ENCODE results near the gene DIAPH2.

Gene DIAPH2

DNA sequence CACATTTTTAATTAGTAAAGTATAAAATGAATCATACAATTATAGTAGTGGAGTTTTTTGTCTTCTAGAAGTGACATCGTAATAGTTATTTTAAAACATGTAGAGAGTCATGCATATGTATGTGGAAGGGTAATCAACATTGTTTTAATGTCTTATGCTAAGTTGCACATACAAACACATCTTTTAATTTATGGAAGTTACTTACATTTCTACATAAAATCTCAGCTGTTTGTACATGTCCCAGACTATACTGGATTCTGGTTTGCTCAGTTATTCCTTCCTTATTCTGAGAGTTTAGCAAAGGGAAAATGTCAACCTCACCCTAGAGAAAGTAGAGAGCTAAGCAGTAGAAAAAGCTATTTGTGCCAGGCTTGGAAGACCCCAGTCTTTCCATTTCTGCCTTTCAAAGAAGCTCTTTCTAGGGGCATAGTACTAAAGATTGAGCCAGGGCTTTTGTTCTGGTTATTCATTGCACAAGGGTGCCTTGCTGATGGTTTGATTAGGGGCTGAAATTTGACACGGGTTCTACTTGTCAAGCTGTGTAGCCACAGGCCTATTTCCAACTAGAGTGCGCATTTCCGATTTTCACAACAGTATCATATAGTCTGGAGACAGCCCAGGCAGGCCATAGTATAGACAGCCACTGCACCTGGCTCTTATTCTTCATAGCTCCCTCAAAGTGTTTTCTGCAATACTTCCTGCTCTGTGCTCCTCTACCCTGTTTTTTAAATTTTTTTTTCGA is 305.4 kb downstream of the DIAPH2 start:
- Mint-ChIP-seq H3K27me3 (no peaks in the 10 kb centered on the region), H3K4me3 (no peak overlapping the region), H3K36me3 (no peaks in the 10 kb centered on the region), H3K9me3 (no peaks in the 10 kb centered on the region), H3K4me1 (no peaks in the 10 kb centered on the region), H3K27ac (no peak overlapping the region)
- no peak for DNase-seq
- CTCF ChIA-PET = no interaction called here

DNA sequence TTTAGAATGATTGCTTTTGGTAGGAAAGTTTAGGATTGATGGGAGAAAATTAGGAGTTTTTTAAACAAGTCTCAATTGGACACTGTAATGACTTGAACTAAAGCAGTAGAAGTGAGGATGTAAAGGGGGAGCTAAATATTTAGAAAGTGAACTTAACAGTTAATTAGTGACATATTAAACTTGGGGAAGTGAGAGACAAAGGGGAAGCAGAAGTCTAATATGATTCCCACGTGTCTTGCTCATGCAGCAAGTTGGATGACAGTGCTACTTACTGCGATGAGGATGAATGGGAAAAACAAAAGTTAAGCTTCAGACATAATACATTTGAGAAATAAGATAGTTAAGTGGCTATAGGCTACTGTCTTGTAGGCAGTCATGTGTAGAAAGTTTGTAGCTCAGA is 309.5 kb downstream of the DIAPH2 start:
- CTCF ChIA-PET = no interaction called here
- no peaks in the 10 kb centered on the region for H3K27me3 Mint-ChIP-seq
- no peak overlapping the region for H3K4me3 Mint-ChIP-seq

DNA sequence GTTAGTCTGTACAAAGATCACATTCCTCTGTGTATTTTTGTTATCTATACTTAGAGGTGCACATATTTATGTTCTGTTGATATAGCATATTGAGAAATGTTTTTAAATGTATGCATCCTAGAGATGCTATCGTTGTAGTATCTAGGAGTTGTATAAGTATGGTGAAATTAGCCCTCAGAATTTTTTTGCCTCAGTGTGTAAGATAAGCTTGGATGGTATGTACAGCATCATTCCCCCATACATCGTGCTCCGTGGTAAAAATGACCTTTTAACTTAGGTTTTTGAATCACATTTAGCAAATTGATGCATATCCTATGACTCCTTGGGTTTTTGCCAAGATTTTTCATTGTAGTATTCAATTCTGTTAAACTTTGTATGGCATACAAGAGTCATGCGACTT is 312.6 kb downstream of the DIAPH2 start:
- Mint-ChIP-seq H3K36me3 (no peaks in the 10 kb centered on the region), H3K27ac (no peak overlapping the region), H3K4me3 (no peak overlapping the region), H3K4me1 (no peaks in the 10 kb centered on the region), H3K27me3 (no peaks in the 10 kb centered on the region), H3K9me3 (no peaks in the 10 kb centered on the region)
- CTCF ChIA-PET = no interaction called here
- DNase-seq = no peak

More for the DNA sequence above, 309.5 kb downstream of the DIAPH2 start:
- no peaks in the 10 kb centered on the region for H3K36me3 Mint-ChIP-seq
- no peak for DNase-seq
- H3K9me3 Mint-ChIP-seq = no peaks in the 10 kb centered on the region
- no peaks in the 10 kb centered on the region for H3K4me1 Mint-ChIP-seq
- no peak overlapping the region for H3K27ac Mint-ChIP-seq

DNA sequence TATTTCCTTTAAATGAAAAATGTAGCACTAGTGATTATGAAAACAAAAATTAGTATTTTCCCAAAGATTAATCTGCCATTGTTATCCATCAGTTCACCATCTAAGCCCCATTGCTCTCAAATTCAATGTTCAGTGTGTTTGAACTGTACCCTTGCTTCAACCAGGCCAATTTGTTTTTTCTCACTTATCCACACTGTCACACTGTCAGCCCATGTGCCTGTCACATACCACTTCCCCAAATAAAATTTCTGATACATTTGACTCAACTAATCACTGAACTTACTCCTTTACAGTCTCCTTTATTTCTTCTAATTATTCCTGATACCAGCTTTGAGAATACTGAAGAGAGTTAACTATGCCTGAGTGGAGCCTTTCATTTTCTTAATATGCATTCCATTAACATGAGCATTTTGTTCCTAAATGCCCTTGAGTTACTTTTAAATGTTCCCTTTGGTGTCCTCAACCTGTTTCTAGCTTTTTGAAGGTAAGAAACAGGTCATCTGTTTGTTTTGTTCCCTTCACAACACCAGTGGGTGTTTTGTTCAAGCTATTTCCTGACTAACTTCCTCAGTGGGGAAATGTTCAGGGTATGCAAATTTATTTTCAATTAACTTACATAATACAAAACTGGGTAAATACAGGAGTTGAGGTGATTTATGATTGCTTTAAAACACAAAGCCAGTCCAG is 316.2 kb downstream of the DIAPH2 start:
- H3K9me3 Mint-ChIP-seq = no peaks in the 10 kb centered on the region
- H3K4me1 Mint-ChIP-seq = no peaks in the 10 kb centered on the region
- H3K27me3 Mint-ChIP-seq = no peaks in the 10 kb centered on the region
- no peak for DNase-seq
- CTCF ChIA-PET = no interaction called here
- no peaks in the 10 kb centered on the region for H3K36me3 Mint-ChIP-seq
- no peak overlapping the region for H3K4me3 Mint-ChIP-seq
- H3K27ac Mint-ChIP-seq = no peak overlapping the region

DNA sequence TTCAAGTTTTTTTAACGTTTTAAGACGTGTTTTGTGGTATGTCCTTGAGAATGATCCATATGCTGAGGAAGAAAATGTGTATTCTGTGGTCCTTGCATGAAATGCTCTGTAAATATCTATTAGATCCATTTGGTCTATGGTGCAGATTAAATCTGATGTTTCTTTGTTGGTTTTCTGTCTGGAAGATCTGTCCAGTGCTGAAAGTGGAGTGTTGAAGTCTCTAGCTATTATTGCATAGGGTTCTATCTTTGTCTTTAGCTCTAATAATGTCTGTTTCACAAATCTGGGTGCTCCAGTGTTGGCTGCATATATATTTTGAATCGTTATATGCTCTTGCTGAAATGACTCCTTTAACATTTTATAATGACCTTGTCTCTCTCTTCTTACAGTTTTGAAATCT is 321.5 kb downstream of the DIAPH2 start:
- H3K27me3 Mint-ChIP-seq = no peaks in the 10 kb centered on the region
- H3K4me1 Mint-ChIP-seq = no peaks in the 10 kb centered on the region
- CTCF ChIA-PET = no interaction called here
- H3K27ac Mint-ChIP-seq = no peak overlapping the region
- H3K4me3 Mint-ChIP-seq = no peak overlapping the region
- H3K36me3 Mint-ChIP-seq = no peaks in the 10 kb centered on the region
- DNase-seq = no peak
- H3K9me3 Mint-ChIP-seq = no peaks in the 10 kb centered on the region

DNA sequence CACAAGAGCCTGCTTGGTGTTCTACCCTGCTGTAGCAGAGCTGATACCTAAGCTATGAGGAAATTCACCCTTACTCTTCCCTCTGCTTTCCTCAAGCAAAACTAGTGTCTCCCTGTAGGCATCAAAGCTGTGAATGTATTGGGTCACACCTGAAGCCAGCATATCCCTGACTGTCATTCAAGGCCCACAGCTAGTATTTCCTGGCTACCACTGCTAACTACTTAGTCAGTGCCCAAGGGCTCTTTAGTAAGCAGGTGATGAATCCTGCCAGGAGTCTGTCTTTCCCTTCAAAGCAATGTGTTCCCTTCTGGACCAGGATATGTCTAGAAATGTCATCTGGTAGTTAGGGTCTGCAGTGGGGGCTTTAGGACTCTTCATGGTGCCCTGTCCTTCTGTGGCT is 324.7 kb downstream of the DIAPH2 start:
- no peak overlapping the region for H3K27ac Mint-ChIP-seq
- H3K4me1 Mint-ChIP-seq = no peaks in the 10 kb centered on the region
- no peaks in the 10 kb centered on the region for H3K27me3 Mint-ChIP-seq
- no peaks in the 10 kb centered on the region for H3K9me3 Mint-ChIP-seq
- H3K4me3 Mint-ChIP-seq = no peak overlapping the region
- CTCF ChIA-PET = no interaction called here
- H3K36me3 Mint-ChIP-seq = no peaks in the 10 kb centered on the region
- DNase-seq = no peak

DNA sequence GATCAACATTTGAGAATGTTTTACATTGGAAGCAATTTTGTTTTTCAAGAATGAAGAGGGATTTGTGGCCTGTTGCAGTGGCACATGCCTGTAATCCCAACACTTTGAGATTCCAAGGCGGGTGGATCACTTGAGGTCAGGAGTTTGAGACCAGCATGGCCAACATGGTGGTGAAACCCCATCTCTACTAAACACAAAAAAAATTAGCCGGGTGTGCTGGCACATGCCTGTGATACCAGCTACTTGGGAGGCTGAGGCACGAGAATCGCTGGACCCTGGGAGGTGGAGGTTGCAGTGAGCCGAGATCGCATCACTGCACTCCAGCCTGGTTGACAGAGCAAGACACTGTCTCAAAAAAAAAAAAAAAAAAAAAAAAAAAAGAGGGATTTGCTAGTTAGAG is 326.9 kb downstream of the DIAPH2 start:
- Mint-ChIP-seq H3K4me1 (no peaks in the 10 kb centered on the region), H3K4me3 (no peak overlapping the region), H3K27me3 (no peaks in the 10 kb centered on the region), H3K9me3 (no peaks in the 10 kb centered on the region), H3K27ac (no peak overlapping the region), H3K36me3 (no peaks in the 10 kb centered on the region)
- CTCF ChIA-PET = no interaction called here
- DNase-seq = no peak

DNA sequence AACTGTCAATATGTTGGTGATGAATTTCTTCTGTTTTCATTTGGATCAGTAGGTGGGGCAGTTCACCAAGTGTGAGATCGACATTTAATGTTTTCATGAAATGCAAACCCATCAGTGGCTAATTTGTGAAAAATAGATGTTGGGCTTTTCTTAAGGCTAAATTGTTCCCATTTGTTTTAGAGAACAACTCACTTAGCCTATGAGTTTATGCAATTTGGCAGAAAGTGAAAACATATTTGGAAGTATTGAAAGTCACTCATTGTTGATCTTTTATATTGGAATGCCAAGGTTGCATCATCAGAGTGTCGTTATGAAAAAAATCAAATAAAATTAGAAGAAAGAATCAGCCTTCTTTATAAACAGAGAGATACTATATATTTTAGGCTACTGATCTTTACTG is 331.5 kb downstream of the DIAPH2 start:
- CTCF ChIA-PET = no interaction called here
- no peak overlapping the region for H3K4me3 Mint-ChIP-seq
- H3K36me3 Mint-ChIP-seq = no peaks in the 10 kb centered on the region
- H3K9me3 Mint-ChIP-seq = no peaks in the 10 kb centered on the region
- no peaks in the 10 kb centered on the region for H3K27me3 Mint-ChIP-seq
- H3K27ac Mint-ChIP-seq = no peak overlapping the region
- no peaks in the 10 kb centered on the region for H3K4me1 Mint-ChIP-seq
- DNase-seq = no peak

DNA sequence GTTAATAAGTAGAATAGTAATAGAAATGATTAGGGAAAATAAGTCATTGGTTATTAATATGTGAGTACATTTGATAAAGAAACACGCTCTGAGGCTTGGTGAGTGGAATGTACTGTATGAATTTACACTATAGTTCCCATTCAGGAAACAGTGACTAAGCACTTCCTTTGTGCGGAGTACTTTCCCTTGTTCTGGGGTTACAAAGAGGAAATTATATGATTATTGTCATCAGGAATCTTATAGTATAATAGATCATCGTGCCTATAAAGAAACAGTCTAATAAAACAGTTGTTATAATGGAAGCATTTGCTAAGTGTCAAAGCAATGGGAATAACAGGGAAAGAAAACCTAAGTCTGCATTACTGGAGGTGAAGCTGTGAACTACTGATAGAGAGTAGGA is 337.0 kb downstream of the DIAPH2 start:
- Mint-ChIP-seq H3K4me1 (no peaks in the 10 kb centered on the region), H3K27ac (no peak overlapping the region), H3K4me3 (no peak overlapping the region), H3K27me3 (no peaks in the 10 kb centered on the region), H3K9me3 (no peaks in the 10 kb centered on the region), H3K36me3 (no peaks in the 10 kb centered on the region)
- CTCF ChIA-PET = no interaction called here
- no peak for DNase-seq

DNA sequence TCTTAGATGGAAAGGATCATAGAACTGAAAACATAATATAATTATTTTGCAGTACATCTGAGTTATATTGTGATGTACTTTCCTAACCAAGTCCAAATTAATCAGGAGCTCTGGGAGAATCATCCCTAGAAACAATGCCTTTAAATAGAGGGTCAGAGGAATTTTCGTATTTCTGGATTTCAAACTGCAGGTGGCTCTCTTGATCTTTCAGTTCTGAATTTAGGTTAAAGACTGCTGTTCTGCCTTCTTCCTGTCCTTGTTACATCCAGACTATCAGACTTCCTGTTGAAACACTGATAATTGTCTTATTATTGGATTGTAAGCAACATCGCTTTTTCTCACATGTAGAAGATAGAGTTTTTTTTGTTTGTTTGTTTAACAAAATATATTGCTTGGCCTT is 341.8 kb downstream of the DIAPH2 start:
- H3K27ac Mint-ChIP-seq = no peak overlapping the region
- H3K4me1 Mint-ChIP-seq = no peaks in the 10 kb centered on the region
- no peaks in the 10 kb centered on the region for H3K36me3 Mint-ChIP-seq
- DNase-seq = no peak
- H3K4me3 Mint-ChIP-seq = no peak overlapping the region
- CTCF ChIA-PET = interaction anchor here (1.1 kb wide), 1 partner anchor 180 kb away, joined by 3 read pairs; no protein-coding TSS in a partner anchor
- no peaks in the 10 kb centered on the region for H3K9me3 Mint-ChIP-seq
- H3K27me3 Mint-ChIP-seq = no peaks in the 10 kb centered on the region

DNA sequence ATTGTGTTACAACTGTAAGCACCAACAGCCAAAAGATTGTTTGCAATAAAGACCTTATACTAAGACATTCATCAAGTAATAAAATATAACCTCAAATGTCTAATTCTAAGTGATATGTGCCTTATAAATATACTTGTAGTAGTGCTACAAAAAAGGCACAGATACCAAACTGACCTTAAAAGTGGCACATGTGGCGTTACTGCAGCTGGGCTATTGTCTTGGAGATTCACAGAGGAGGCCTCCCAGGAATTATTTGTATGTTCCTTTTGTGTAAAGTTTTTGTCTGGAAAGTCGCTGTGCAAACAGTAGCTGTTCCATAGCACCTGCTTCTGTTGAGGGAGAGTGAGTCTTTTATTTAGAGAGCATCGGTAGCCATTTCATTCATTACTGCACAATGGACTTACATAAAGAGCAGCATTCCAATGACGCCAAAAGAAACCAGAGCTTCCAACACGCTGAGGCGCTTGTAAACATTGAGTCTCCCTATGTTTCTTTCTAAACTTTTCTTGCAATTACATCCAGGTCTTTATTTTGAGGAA is 342.8 kb downstream of the DIAPH2 start:
- no peaks in the 10 kb centered on the region for H3K36me3 Mint-ChIP-seq
- CTCF ChIA-PET = no interaction called here

DNA sequence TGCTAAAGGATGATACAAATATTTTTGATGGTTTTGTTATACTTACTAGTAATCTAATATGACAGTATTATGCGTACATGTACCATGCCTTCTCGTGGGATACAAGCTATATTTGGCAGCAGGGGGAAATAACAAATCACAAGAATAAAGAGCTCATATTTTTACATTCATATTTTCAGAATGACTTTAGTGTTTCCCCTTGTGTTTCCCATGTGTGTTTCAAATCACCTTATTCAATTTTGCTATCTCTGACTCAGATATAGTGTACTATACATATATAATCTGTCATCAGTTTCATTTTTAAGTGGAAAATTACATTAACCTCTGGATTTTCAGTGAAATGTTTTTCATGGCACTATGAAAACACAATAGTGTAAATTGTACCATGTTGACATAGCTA is 345.8 kb downstream of the DIAPH2 start:
- CTCF ChIA-PET = no interaction called here
- no peak overlapping the region for H3K4me3 Mint-ChIP-seq
- no peaks in the 10 kb centered on the region for H3K27me3 Mint-ChIP-seq
- no peak overlapping the region for H3K27ac Mint-ChIP-seq
- H3K9me3 Mint-ChIP-seq = no peaks in the 10 kb centered on the region
- H3K36me3 Mint-ChIP-seq = no peaks in the 10 kb centered on the region
- no peaks in the 10 kb centered on the region for H3K4me1 Mint-ChIP-seq
- DNase-seq = no peak

More for the DNA sequence above, 342.8 kb downstream of the DIAPH2 start:
- Mint-ChIP-seq H3K9me3 (no peaks in the 10 kb centered on the region), H3K4me3 (no peak overlapping the region), H3K27me3 (no peaks in the 10 kb centered on the region), H3K27ac (no peak overlapping the region), H3K4me1 (no peaks in the 10 kb centered on the region)
- DNase-seq = no peak

DNA sequence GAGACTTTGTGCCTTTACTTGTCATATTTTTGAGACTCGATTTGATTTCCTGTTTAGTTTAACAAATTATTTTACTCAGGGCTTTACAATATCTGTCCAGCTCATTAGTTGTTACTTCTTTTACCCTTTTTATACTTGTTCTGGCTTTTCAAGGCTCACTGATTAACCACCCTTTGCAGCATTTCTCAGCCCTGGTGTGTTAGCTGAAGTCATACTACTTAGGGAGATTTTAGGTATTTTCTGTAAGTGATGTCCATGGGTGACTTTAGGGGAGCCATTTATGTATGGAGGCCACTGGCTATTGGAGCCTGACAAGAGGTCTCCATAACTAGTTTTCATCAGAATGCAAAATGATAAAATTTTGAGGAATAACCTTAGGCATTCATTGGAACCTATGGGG is 346.3 kb downstream of the DIAPH2 start:
- Mint-ChIP-seq H3K9me3 (no peaks in the 10 kb centered on the region), H3K27me3 (no peaks in the 10 kb centered on the region), H3K27ac (no peak overlapping the region), H3K36me3 (no peaks in the 10 kb centered on the region), H3K4me1 (no peaks in the 10 kb centered on the region), H3K4me3 (no peak overlapping the region)
- DNase-seq = no peak
- CTCF ChIA-PET = no interaction called here

DNA sequence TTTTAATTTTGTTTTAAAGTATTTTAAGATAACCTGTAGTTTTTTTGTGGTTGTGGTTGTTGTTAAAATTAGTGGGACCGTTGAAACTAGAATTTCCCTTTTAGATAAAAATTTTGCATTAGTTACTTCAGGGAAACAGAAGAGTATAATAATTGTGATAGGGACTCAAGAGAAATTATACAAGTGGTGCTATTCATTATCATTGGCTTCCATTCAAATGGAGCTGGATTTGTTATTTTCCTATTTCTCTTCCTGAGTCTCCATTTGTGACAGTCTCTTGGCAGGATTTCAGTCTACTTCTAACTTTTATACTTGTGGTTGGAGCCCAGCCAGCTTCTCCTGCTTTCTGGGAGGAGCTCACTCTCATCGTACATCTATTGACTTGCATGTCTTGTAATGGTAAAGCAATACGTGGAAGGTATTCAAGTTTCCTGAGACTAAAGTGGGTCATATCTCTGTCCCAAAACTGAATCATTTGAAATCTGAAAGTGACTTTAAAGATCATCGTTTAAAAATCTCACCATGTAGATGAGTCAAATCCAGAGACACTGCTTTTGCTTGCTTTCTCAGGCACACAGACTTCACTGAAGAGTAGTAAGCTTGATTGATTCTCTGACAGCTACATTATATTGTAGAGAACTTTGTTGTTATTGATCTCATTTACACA is 354.9 kb downstream of the DIAPH2 start:
- H3K4me1 Mint-ChIP-seq = no peaks in the 10 kb centered on the region
- no peaks in the 10 kb centered on the region for H3K9me3 Mint-ChIP-seq
- no peak for DNase-seq
- no peak overlapping the region for H3K27ac Mint-ChIP-seq
- no peak overlapping the region for H3K4me3 Mint-ChIP-seq
- H3K36me3 Mint-ChIP-seq = no peaks in the 10 kb centered on the region
- no peaks in the 10 kb centered on the region for H3K27me3 Mint-ChIP-seq
- CTCF ChIA-PET = no interaction called here

DNA sequence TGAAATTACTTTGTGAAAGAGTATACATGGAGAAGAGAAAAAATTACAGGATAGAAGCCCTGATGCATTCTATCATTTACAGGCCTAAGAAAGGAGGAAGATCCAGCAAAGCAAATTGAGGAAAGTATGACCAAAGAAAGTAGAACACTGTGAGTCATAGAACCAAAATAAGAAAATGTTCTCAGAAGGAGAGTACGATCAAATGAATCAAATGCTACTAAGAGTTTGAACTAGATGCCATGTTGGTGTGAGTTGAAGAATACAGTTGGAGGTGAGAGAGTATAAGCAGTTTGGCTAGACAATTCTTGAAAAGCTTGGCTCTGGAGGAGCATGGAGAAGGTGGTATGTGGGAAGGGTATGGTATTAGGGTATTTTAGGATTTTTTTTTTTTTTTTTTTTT is 360.8 kb downstream of the DIAPH2 start:
- Mint-ChIP-seq H3K27ac (no peak overlapping the region), H3K4me1 (no peaks in the 10 kb centered on the region), H3K36me3 (no peaks in the 10 kb centered on the region), H3K27me3 (no peaks in the 10 kb centered on the region), H3K9me3 (no peaks in the 10 kb centered on the region), H3K4me3 (no peak overlapping the region)
- DNase-seq = no peak
- CTCF ChIA-PET = no interaction called here

Measured in activated naive CD4-positive, alpha-beta T cell treated with anti-CD3 and anti-CD28 coated beads, Interleukin-2, amount 10 ng/mL, durations not matched to agents 7 days and 5 days (primary cell).